HG03196 (cell line): Measurements from ENCODE around the gene EDIL3.
A peak's percentile ranks its signal among the peaks of the same experiment; 100 is the strongest.

Experiments used
- ATAC-seq: cut with Tn5 transposase; IDR thresholded peaks from one replicate; pipeline ENCODE4 v1.9.1; 2021; ENCODE audit not compliant: unreplicated experiment

The EDIL3 gene

DNA sequence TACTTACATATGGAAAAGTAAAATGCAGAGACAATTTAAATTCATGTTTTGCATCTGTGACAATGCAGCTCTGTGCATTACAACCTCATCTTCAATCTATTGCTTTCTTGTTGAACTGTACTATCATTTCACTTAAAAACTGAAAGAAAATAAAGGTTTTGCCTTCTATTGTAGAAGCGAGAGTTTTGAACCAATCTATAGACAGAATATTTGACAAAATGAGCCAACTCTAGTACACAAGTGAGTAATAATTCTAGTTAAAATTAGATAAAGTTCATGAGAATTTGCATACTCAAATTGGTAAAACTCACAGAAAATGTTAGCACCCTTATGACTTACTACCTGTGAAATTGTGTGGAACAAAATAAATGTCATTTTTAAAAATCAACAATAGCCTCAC, 123.7 kb downstream of the EDIL3 start:
- ATAC-seq: no peak

GRCh38 chr5:84260140-84260539, 124.5 kb downstream of the EDIL3 start:
- peak; percentile 56 for ATAC-seq

- ATAC-seq: peak; percentile 3
These were observed 125.2 kb downstream of the EDIL3 start for GRCh38 chr5:84259283-84260045.

- ATAC-seq: no peak
These were observed 127.6 kb downstream of the EDIL3 start for GRCh38 chr5:84257061-84257460.

GRCh38 chr5:84255315-84255714, 129.4 kb downstream of the EDIL3 start:
- ATAC-seq: no peak

DNA sequence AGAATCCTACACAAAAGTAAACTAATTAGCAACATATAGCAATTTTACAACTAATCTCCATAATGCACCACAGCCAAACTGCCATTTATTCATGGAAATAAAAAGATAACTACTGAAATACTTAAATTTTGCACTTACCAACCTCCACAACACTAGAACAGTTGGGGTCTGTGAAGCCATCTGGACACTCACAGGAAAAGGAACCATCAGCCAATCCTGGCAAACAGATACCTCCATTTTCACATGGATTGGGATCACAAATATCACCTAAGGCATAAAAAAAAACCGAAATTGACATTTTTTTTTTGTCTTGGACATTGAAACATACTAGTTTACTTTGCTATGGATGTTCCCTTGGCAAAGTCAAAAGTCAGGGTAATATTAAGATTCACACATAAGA, 130.7 kb downstream of the EDIL3 start:
- no peak for ATAC-seq

DNA sequence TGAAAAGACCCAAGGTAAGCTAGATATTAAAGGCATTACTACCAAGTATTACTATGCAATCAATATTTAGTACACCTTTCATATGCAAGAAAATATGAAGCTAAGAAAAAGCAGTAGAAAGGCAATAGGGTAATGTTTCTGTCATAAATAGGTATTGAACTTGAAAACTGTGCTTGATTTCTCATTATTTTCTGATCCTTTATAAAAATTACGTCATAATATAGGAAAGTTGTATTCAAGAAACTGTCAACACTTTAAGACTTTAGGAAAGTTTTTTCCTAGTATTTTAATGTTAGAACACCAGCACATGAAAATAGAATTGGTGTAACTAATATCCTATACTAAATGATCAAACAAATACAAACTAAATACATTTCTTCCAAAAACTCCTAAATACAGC, 133.2 kb downstream of the EDIL3 start:
- no peak for ATAC-seq

DNA sequence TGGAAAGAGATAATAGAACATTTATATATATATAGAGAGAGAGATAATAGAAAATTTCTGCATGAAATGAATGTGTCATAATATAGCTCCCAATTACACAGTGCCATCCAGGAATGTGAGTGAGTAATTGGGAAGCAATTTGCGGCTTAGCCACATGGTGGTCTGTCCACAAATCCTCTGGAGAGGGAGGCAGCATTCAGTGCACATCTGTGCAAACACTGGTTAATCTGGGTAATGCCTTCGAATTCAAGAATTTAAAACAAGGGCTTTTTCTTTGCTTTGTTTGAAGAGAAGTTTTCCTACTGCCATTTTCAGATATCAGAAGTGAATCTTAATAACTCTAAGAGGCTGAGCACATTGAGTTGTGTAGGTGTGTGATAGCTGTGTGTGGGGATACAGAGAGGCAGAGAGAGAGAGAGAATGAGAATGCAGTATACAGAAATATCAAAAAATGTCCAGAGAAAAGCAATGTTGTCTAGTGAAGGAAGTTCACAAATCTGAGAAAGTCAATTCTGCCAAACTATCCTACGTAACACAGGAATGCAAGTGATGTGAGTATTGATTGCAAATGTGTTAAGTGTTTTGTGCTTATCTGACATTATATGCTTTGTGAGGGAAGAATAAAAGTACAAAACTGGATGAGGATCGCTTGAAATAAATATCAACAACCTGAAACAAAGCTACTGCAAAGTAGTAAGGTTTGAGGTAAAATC, 134.6 kb downstream of the EDIL3 start:
- ATAC-seq: no peak

- ATAC-seq: no peak
These were observed 136.7 kb downstream of the EDIL3 start for GRCh38 chr5:84248013-84248412.

DNA sequence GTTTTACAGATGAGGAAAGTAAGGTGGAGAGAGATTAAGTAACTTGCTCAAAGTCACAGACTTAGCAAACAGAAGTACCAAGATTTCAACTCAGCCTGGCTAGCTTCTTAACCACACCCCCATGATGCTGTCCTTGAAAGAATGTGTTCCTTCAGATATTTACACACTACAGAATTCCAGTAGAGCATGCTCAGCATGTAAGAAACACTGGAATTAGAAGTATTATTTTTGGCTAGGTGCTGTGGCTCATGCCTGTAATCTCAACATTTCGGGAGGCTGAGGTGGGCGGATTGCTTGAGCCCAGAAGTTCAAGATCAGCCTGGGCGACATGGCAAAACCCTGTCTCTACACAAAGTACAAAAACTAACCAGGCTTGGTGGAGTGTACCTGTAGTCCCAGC, 142.4 kb downstream of the EDIL3 start:
- no peak for ATAC-seq

GRCh38 chr5:84239494-84239893, 145.2 kb downstream of the EDIL3 start:
- no peak for ATAC-seq

DNA sequence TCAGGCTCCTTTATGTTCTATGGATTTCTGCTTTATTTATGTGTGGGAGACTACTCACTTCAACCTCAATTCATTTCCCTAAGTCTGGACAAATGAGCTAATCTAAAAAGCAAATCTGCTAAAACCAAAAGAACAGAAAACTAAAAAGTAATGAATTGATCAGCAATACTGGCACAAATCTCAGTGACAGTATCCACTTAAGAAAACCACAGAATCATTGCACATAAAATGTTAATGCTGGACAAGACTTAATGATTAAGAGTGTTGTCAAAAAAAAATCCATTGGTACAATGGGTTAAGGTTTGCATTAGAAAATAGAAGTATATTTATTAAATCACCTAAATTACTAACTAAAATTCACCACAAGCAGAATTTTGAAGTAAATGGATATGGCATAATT, 147.6 kb downstream of the EDIL3 start:
- no peak for ATAC-seq

DNA sequence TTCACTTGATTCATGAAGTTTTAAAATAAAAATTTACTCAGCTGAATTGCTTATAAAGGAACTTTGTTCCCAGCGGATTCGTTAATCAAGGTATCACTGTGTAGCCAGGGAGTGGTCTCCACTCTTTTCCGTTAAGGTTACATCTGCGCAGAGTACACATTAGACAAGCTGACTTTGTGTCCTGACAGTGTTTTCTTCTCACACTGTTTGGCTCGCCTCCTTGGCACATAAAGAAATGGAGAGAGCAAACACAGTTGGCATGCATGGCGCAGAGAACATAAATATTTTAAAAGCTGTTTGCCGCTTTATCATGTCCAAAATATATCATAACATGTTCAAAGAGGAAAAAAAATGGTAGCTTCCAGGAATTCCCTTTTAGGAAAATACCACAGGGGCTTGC, 153.2 kb downstream of the EDIL3 start:
- ATAC-seq: no peak

DNA sequence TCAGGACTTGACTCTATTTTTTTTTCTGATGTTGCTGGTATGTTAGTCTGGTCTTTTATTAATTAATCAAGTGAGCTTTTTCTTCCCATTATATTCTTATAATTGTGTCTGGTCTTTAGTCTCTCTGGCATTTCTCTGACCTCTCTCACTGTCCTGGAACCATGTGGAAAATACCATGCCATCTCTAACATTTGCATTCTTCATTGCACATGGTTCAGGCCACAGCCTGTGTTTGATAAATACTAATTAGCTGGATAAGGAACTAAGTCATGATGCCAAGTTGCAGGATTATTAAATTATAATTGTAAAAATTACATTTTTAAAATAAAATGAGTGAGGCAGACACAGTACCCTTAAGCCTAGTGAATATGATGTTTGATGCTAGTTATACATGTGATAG, 155.6 kb downstream of the EDIL3 start:
- ATAC-seq: no peak

GRCh38 chr5:84228266-84228665, 156.4 kb downstream of the EDIL3 start:
- no peak for ATAC-seq

DNA sequence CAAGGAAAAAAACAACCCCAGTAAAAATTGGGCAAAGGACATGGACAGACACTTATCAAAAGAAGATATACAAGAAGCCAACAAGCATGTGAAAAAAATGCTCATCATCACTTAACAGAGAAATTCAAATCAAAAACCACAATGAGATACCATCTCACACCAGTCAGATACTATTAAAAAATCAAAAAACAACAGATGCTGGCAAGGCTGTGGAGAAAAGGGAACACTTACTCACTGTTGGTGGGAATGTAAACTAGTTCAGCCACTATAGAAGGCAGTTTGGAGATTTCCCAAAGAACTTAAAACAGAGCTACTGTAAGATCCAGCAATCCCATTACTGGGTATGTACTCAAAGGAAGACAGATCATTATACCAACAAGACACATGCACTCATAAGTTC, 157.4 kb downstream of the EDIL3 start:
- ATAC-seq: no peak

DNA sequence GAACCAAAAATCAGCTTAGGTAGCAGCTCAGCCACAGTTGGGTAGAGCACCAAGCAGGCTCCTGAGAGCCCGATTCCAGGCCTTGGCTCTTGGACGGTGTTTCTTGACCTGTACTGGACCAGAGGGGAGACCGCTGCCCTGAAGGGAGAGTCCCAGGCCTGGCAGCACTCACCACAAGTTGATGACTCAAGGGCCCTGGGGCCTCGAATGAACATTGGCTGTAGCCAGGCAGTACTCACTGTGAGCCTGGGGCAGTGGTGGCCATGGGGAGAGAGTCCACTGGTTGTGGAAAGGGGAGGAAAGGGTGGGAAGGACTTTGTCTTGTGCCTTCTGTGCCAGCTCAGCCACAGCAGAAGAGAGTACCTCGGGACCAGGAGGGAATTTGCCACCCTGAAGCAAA, 166.1 kb downstream of the EDIL3 start:
- no peak for ATAC-seq

DNA sequence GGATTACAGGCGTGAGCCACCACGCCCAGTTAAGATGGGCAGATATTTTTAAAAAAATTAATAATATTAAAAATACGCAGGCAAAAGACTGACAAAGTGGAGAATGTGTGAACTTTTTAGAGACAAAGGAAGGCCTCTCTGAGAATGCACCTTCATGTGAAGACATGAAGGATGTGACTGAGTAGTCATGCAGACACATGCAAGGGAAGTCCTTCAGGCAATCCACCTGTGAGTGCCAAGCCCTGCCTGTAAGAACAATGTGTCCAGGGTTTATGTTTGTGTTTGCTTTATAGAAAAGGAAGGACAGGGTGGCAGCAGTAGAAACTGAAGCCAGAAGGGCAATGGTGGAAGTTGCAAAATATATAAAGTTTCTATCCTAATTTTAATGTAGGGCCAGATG, 169.2 kb downstream of the EDIL3 start:
- ATAC-seq: no peak

- ATAC-seq: no peak
These were observed 170.8 kb downstream of the EDIL3 start for GRCh38 chr5:84213861-84214260.

- ATAC-seq: no peak
These were observed 171.5 kb downstream of the EDIL3 start for GRCh38 chr5:84213212-84213611.

GRCh38 chr5:84204772-84205171, 179.9 kb downstream of the EDIL3 start:
- no peak for ATAC-seq

GRCh38 chr5:84202136-84202535, 182.5 kb downstream of the EDIL3 start:
- no peak for ATAC-seq

GRCh38 chr5:84197538-84197937, 187.1 kb downstream of the EDIL3 start:
- ATAC-seq: no peak
